ENCODE results near the gene CORO2A.
A peak's percentile ranks its signal among the peaks of the same experiment; 100 is the strongest.

The CORO2A gene

DNA sequence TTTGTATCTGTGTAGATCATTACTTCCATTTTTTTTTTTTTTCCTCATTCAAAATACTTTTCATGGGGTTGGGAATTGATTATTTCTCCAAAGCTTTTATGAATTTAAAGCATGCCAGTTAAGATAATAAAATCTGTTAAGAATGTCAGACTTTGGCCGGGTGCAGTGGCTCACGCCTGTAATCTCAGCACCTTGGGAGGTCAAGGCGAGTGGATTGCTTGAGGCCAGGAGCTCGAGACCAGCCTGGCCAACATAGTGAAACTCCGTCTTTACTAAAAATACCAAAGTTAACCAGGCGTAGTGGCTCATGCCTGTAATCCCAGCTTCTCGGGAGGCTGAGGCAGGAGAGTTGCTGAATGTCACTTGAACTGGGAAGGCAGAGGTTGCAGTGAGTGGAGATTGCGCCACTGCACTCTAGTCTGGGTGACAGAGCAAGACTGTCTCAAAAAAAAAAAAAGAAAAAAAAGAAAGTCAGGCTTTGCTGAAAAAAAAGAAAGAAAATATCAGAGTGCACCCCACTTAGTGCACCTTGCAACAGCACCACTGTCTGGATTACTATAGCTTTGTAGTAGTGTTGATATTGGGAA lies 44.6 kb upstream of the CORO2A start:
- Histone ChIP-seq H4K8ac (ENCODE audit: low read depth, low read length) (no peak overlapping the region), H3K36me3 (replicated peaks in 1 of 2; ENCODE audit: control insufficient read depth in 2 of 2, insufficient read depth in 2 of 2, low read length in 2 of 2) (no peaks in the 10 kb centered on the region), H2BK12ac (ENCODE audit: low read length) (no peak overlapping the region), H3K4ac (ENCODE audit: low read length) (no peak overlapping the region), H3K4me3 (ENCODE audit: low read length in 2 of 2) (no peak overlapping the region), H2AK5ac (ENCODE audit: low read depth, low read length) (no peak overlapping the region), H2BK120ac (ENCODE audit: low read depth, low read length) (no peak overlapping the region), H2BK5ac (ENCODE audit: low read length) (no peak overlapping the region), H3K14ac (ENCODE audit: low read length) (no peak overlapping the region), H3K27ac (replicated peaks; ENCODE audit: low read length) (no peak overlapping the region), H3K9ac (ENCODE audit: low read depth, low read length, poor library complexity) (no peak overlapping the region), H4K91ac (ENCODE audit: low read depth, low read length, poor library complexity) (no peak overlapping the region), H3K4me1 (ENCODE audit: control insufficient read depth in 2 of 2, insufficient read depth in 1 of 2, low read depth in 1 of 2, low read length in 2 of 2) (peaks cover 0 to 5% of the 10 kb centered on the region in 2 donors), H3K23ac (ENCODE audit: low read depth, low read length, poor library complexity) (no peak overlapping the region), H3K18ac (ENCODE audit: low read length) (no peak overlapping the region), H2BK15ac (ENCODE audit: low read length) (no peak overlapping the region), H2AFZ (ENCODE audit: low read length) (no peak overlapping the region), H3K27me3 (ENCODE audit: control insufficient read depth in 3 of 3, insufficient read depth in 3 of 3, low read depth in 1 of 3, low read length in 3 of 3) (peaks cover 0 to 9% (median 0%) of the 10 kb centered on the region in 3 experiments), H3K4me2 (ENCODE audit: insufficient read depth, low read length, poor library complexity, severe bottlenecking) (no peak overlapping the region), H3K9me3 (replicated peaks in 1 of 2; ENCODE audit: control insufficient read depth in 2 of 2, insufficient read depth in 1 of 2, low read depth in 1 of 2, low read length in 2 of 2) (peaks cover 0 to 3% of the 10 kb centered on the region in 2 donors), H3K79me1 (ENCODE audit: low read depth, low read length) (no peaks in the 10 kb centered on the region)
- WGBS, 2 donors (ENCODE audit: extremely low coverage in 2 of 2, insufficient read length in 2 of 2, insufficient replicate concordance in 1 of 2) = no CpG with 5 or more reads among the region's 8 CpGs
- no peak for DNase-seq (ENCODE audit: low spot score)

DNA sequence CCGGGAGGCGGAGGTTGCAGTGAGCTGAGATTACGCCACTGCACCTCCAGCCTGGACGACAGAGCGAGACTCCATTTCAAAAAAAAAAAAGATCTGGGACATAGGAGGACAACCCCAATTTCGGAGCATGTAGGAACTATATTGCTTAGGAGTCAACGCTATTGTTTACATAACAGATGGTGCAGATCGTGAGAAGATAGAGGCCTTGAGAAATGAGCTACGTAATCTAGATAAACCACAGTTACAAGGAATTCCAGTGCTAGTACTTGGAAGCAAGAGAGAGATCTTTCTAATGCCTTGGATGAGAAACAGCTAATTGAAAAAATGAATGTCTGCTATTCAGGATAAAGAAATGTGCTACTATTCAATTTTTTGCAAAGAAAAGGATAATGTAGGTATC lies 42.7 kb upstream of the CORO2A start:
- Histone ChIP-seq H2AFZ (ENCODE audit: low read length) (no peak overlapping the region), H2BK120ac (ENCODE audit: low read depth, low read length) (no peak overlapping the region), H4K8ac (ENCODE audit: low read depth, low read length) (no peak overlapping the region), H3K4me1 (ENCODE audit: control insufficient read depth in 2 of 2, insufficient read depth in 1 of 2, low read depth in 1 of 2, low read length in 2 of 2) (peaks cover 0 to 2% of the 10 kb centered on the region in 2 donors), H4K91ac (ENCODE audit: low read depth, low read length, poor library complexity) (no peak overlapping the region), H3K23ac (ENCODE audit: low read depth, low read length, poor library complexity) (no peak overlapping the region), H3K27me3 (ENCODE audit: control insufficient read depth in 3 of 3, insufficient read depth in 3 of 3, low read depth in 1 of 3, low read length in 3 of 3) (no peaks in the 10 kb centered on the region), H3K36me3 (replicated peaks in 1 of 2; ENCODE audit: control insufficient read depth in 2 of 2, insufficient read depth in 2 of 2, low read length in 2 of 2) (no peaks in the 10 kb centered on the region), H3K14ac (ENCODE audit: low read length) (no peak overlapping the region), H3K4me2 (ENCODE audit: insufficient read depth, low read length, poor library complexity, severe bottlenecking) (no peak overlapping the region), H2AK5ac (ENCODE audit: low read depth, low read length) (no peak overlapping the region), H3K9ac (ENCODE audit: low read depth, low read length, poor library complexity) (no peak overlapping the region), H3K9me3 (replicated peaks in 1 of 2; ENCODE audit: control insufficient read depth in 2 of 2, insufficient read depth in 1 of 2, low read depth in 1 of 2, low read length in 2 of 2) (peaks cover 0 to 3% of the 10 kb centered on the region in 2 donors), H2BK5ac (ENCODE audit: low read length) (no peak overlapping the region), H2BK12ac (ENCODE audit: low read length) (no peak overlapping the region), H3K4me3 (ENCODE audit: low read length in 2 of 2) (no peak overlapping the region), H2BK15ac (ENCODE audit: low read length) (no peak overlapping the region), H3K27ac (replicated peaks; ENCODE audit: low read length) (no peak overlapping the region), H3K79me1 (ENCODE audit: low read depth, low read length) (no peaks in the 10 kb centered on the region), H3K18ac (ENCODE audit: low read length) (no peak overlapping the region), H3K4ac (ENCODE audit: low read length) (no peak overlapping the region)
- no CpG with 5 or more reads among the region's 9 CpGs for WGBS, 2 donors (ENCODE audit: extremely low coverage in 2 of 2, insufficient read length in 2 of 2, insufficient replicate concordance in 1 of 2)
- DNase-seq (ENCODE audit: low spot score) = no peak

DNA sequence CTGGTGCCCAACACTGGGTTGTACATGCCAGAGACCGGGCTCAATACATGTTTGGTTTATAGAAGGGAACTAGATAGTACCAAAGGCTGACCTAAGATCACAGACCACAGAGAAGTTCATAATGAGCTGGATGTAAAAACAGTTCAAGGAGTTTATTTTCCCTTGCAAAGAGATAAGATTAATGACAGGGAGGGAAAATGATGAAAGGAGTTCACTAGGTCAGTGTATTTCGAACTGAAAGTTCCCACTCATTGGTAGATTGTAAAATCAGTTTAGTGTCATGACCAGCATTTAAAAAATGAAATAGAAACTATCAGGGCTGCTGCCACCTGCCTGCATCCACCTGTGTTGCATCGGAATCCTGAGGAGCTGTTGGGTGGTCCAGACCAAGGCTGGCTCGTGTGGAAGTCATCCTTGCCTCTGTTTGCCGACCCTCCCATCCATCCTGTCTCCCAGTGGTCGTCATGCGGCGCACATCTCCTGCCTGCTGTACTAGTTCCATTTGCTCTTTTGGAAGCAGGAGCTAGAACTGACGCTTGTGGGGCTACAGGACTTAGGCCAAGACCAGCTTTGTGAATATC lies 41.9 kb upstream of the CORO2A start:
- DNase-seq (ENCODE audit: low spot score) = no peak
- no CpG with 5 or more reads among the region's 9 CpGs for WGBS, 2 donors (ENCODE audit: extremely low coverage in 2 of 2, insufficient read length in 2 of 2, insufficient replicate concordance in 1 of 2)
- Histone ChIP-seq H2BK120ac (ENCODE audit: low read depth, low read length) (no peak overlapping the region), H2BK5ac (ENCODE audit: low read length) (no peak overlapping the region), H3K4ac (ENCODE audit: low read length) (no peak overlapping the region), H3K9ac (ENCODE audit: low read depth, low read length, poor library complexity) (no peak overlapping the region), H3K14ac (ENCODE audit: low read length) (no peak overlapping the region), H4K91ac (ENCODE audit: low read depth, low read length, poor library complexity) (no peak overlapping the region), H3K4me2 (ENCODE audit: insufficient read depth, low read length, poor library complexity, severe bottlenecking) (no peak overlapping the region), H2BK12ac (ENCODE audit: low read length) (no peak overlapping the region), H3K4me3 (ENCODE audit: low read length in 2 of 2) (no peak overlapping the region), H3K36me3 (replicated peaks in 1 of 2; ENCODE audit: control insufficient read depth in 2 of 2, insufficient read depth in 2 of 2, low read length in 2 of 2) (no peaks in the 10 kb centered on the region), H3K9me3 (replicated peaks in 1 of 2; ENCODE audit: control insufficient read depth in 2 of 2, insufficient read depth in 1 of 2, low read depth in 1 of 2, low read length in 2 of 2) (peaks cover 0 to 3% of the 10 kb centered on the region in 2 donors), H2AK5ac (ENCODE audit: low read depth, low read length) (no peak overlapping the region), H3K18ac (ENCODE audit: low read length) (no peak overlapping the region), H2AFZ (ENCODE audit: low read length) (no peak overlapping the region), H3K27me3 (ENCODE audit: control insufficient read depth in 3 of 3, insufficient read depth in 3 of 3, low read depth in 1 of 3, low read length in 3 of 3) (no peaks in the 10 kb centered on the region), H3K79me1 (ENCODE audit: low read depth, low read length) (no peaks in the 10 kb centered on the region), H2BK15ac (ENCODE audit: low read length) (no peak overlapping the region), H3K23ac (ENCODE audit: low read depth, low read length, poor library complexity) (peak overlapping the region; percentile 60), H4K8ac (ENCODE audit: low read depth, low read length) (no peak overlapping the region), H3K27ac (replicated peaks; ENCODE audit: low read length) (no peak overlapping the region), H3K4me1 (ENCODE audit: control insufficient read depth in 2 of 2, insufficient read depth in 1 of 2, low read depth in 1 of 2, low read length in 2 of 2) (peaks cover 0 to 2% of the 10 kb centered on the region in 2 donors)

DNA sequence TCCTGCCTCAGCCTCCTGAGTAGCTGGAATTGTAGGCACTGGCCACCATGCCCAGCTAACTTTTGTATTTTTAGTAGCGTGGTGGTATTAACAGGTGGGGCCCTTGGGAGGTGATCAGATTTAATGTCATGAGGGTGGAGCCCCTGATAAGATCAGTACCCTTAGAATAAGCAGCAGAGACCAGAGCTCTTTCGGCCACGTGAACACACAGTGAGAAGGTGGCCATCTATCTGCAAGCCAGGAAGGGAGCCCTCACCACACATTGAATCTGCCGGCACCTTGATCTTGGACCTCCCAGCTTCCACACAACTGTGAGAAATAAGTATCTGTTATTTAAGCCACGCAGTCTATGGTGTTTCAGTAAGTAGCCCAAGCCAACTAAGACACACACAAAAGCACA lies 40.5 kb upstream of the CORO2A start:
- WGBS, 2 donors (ENCODE audit: extremely low coverage in 2 of 2, insufficient read length in 2 of 2, insufficient replicate concordance in 1 of 2) = no CpG with 5 or more reads among the region's 5 CpGs
- no peak for DNase-seq (ENCODE audit: low spot score)
- H3K23ac ChIP-seq (ENCODE audit: low read depth, low read length, poor library complexity) = no peak overlapping the region

More for the DNA sequence above, 40.5 kb upstream of the CORO2A start:
- Histone ChIP-seq H2AFZ (ENCODE audit: low read length) (no peak overlapping the region), H3K4ac (ENCODE audit: low read length) (no peak overlapping the region), H3K36me3 (replicated peaks in 1 of 2; ENCODE audit: control insufficient read depth in 2 of 2, insufficient read depth in 2 of 2, low read length in 2 of 2) (no peaks in the 10 kb centered on the region), H2BK12ac (ENCODE audit: low read length) (no peak overlapping the region), H4K91ac (ENCODE audit: low read depth, low read length, poor library complexity) (no peak overlapping the region), H4K8ac (ENCODE audit: low read depth, low read length) (no peak overlapping the region), H3K4me2 (ENCODE audit: insufficient read depth, low read length, poor library complexity, severe bottlenecking) (no peak overlapping the region), H2BK15ac (ENCODE audit: low read length) (peak overlapping the region; percentile 49), H3K9me3 (replicated peaks in 1 of 2; ENCODE audit: control insufficient read depth in 2 of 2, insufficient read depth in 1 of 2, low read depth in 1 of 2, low read length in 2 of 2) (peaks cover 0 to 3% of the 10 kb centered on the region in 2 donors), H3K27me3 (ENCODE audit: control insufficient read depth in 3 of 3, insufficient read depth in 3 of 3, low read depth in 1 of 3, low read length in 3 of 3) (no peaks in the 10 kb centered on the region), H3K4me1 (ENCODE audit: control insufficient read depth in 2 of 2, insufficient read depth in 1 of 2, low read depth in 1 of 2, low read length in 2 of 2) (peaks cover 0 to 2% of the 10 kb centered on the region in 2 donors), H3K27ac (replicated peaks; ENCODE audit: low read length) (no peak overlapping the region), H2BK5ac (ENCODE audit: low read length) (no peak overlapping the region), H3K79me1 (ENCODE audit: low read depth, low read length) (no peaks in the 10 kb centered on the region), H3K18ac (ENCODE audit: low read length) (peak overlapping the region; percentile 27), H2AK5ac (ENCODE audit: low read depth, low read length) (no peak overlapping the region), H3K14ac (ENCODE audit: low read length) (no peak overlapping the region), H3K9ac (ENCODE audit: low read depth, low read length, poor library complexity) (no peak overlapping the region), H2BK120ac (ENCODE audit: low read depth, low read length) (no peak overlapping the region), H3K4me3 (ENCODE audit: low read length in 2 of 2) (no peak overlapping the region)
